Measurements from ENCODE around the gene KIF21B.
A peak's percentile ranks its signal among the peaks of the same experiment; 100 is the strongest.

The KIF21B gene

DNA sequence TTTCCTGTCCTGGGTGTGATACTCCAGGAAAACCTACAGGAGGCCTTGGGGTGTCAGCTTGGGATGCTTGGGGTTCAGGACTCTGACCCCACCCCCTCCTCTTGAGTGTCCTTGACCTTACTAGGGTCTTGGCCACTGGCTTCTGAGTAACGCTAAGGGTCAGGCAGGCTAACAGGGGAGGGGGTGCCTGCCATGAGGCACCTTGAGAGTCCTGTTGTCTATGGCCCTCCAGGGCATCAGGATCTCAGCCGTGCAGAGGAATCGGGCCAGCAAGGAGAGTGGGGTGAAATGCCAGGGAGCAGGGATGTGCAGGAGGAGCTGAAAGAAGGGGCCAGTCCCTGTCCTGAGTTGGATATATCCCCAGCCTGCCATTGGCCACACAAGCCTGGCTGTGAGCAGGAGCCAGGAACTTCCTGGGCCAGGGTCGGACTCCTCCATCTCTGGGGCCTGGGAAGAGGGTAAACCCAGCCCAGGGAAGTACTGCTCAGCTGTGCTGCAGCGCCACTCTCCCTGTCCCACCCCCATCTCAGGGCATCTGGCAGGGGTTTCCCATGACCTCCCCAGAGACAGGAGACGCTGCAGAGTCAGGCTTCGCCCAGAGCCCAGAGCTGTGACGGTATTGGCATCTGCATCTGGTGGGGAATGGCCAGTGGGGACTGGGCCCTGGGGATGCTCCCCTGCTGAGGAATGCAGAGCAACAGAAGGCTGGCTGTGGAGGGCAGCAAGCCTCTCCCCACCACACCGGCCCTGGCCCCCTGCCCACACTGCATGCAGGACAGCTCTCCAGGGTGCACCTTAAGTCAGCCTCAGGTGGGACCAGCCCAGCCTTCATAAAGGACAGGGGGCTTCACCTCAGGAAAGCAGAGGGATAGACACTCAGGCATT is 6.3 kb downstream of the KIF21B start:
- no peak for DNase-seq

DNA sequence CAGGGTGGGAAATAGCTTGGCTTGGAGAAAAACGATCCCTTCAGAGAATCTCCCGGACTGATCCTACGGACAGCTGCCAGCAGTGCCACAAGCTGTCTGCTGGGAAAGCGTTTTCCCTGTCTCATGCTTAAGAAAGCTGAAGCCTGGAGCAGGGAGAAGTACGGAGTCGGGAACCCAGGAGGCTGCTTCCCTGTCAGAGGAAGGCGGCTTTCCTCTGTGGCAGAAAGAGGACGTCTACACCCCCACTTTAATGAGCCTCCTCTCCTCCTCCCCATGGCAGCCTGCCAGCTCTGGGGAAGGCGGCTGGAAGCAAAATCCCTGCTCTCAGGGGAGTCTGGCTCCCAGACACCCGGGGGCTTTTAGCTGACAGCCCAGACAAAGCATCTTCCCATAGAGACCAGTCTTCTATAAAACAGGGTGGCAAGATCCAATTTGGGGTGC is 7.3 kb downstream of the KIF21B start:
- no peak for DNase-seq

DNA sequence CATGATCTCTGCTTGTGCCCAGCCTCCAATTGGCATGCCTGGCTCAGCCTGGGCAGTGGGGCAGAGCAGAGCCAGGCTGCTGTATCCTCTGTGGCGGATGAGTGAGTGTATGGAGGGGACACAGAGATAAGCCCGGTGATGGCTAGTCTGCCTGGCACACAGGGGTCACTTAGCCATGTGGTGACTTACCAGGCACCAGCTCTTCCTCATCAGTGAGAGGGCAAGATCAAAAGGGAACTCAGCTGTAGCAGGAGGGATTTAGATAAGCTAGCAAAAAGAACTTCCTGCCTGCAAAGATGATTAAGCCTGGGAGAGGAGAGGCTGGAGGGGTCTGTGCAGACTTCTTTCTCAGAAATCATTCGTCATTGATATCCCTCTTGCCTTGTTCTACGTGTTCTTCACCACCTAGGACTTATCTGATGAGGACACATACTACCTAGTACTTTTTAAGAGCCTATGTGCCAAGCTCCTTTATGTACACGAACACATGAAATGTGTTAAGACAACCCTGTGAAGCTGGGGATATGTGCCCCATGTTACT is 7.9 kb downstream of the KIF21B start:
- no peak for DNase-seq

DNA sequence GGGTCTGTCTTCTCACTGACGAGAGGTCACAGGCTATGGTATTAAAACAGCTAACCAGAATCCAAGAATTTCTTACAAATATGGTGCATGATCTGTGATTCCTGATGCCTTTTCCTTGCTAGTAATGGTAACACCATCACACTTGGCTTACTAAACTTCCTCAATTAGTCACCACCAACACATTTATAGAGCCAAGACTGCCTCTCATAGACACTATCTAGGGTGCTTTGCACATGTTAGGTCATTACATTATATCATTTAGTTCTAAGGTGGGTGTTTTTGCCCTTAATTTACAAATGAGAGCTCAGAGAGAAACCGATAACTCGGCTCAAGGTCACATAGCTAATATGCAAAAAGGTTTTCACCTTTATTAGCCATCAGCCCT is 8.7 kb downstream of the KIF21B start:
- no peak for DNase-seq

DNA sequence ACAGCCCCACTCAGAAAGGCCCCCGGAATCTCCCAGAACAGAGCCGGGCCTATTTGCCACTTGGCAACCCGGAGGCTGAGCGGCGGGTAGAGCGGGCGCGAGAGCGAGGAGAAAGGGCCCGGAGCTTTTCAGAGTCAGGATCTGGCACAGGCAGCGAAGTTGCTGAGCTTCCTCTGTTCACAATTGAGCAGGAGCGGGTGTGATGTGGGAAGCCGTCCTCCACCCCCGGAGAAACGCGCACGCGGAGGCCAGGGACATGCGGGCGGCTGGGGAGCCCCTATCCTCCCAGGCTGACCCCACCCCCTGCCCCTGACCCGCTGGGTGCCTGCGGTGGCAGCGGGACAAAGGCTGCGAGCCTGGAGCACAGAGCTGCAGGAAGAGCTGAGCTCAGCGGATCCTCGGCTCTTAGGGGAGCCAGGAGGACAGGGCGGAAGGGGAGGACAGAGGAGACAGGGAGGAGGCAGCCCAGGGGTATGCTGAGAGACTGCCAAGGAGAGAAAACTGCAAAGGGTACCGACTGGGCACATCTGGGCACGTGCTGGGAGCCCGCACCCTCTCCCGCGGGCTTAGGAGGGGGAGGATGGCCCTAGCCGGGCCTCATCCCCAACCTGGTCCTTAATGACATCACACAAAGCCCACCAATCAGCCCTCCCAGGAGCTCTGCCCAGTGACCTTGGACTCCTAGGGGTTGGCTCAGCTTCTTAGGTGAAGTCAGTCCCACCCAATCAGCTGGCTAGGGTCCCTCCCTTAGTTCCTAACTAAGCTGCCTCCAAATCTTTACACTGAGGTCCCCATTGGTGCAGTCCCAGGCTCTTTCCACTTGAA is 9.3 kb downstream of the KIF21B start:
- no peak for DNase-seq

DNA sequence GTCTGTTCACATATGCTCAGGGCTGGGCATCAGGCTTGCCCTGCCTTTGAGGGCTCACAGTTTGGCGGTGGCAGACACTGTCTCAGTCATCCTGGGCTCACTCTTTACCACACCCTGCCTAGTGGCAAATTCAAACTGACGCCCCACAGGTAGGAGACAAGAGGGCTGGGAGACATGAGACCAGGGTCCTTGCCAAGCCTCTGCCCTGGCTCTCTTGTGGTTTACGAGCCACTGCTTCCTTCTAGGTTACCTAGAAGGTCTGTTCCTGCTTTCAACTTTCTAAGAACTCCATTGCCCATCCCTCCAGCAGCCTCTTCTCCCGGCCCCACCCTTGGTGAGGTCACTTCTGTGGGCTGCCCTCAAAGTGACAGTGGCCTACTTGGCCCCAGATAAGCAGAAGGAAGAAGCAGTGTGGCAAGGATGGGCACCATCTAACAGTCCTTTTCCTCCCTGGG is 10.5 kb downstream of the KIF21B start:
- peak; percentile 27 for DNase-seq

DNA sequence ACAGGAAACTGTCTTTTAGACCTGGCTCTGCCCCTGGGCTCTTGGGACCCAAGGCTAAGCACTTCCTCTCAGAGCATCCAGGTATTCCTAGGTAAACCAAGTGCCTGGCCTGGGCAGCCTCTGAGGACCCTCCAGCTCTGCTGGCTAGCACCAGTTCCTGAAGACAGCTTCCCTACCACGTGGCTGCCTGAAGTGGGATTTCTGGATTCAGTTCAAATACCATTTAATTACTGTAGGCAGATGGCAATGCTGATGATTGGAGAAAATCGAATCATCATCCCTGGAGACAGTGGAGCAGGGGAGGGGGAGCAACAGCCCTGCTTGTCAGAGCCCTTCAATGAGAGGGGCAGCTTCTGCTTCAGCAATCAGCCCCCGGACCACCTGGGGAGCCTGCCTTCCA is 11.9 kb downstream of the KIF21B start:
- DNase-seq = no peak

DNA sequence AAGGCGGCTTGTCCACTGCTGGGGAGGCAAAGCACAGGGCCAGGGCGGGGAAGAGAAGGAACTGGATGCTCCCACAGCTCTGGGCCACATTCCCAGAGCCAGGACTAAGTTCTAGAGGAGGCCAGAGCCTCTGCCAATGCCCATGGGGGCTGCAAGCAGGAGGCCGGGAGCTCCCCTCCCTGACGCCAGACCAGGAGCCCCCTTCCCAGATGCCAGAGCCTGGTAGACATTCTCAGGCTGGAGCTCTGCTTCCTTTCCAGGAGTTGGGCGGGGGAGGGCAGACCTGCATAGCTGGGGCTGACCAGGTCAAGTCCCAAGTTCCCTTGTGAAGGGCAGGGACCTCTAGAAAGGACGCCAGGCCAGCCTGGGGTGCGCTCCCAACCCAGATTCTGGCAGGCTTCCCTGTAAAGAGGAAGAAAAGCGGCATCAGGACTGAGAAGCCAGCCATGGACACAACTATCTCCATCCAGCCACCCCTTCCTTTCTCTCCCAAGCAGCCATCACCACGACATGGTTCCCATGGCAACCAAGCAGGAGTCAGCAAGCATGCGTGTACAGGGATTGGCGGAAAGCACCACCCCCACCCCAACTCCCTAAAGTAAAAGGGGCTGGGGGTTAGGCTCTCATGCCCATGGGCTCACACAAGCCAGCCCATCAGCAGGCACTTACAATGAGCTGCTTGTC is 13.4 kb downstream of the KIF21B start:
- DNase-seq = no peak

DNA sequence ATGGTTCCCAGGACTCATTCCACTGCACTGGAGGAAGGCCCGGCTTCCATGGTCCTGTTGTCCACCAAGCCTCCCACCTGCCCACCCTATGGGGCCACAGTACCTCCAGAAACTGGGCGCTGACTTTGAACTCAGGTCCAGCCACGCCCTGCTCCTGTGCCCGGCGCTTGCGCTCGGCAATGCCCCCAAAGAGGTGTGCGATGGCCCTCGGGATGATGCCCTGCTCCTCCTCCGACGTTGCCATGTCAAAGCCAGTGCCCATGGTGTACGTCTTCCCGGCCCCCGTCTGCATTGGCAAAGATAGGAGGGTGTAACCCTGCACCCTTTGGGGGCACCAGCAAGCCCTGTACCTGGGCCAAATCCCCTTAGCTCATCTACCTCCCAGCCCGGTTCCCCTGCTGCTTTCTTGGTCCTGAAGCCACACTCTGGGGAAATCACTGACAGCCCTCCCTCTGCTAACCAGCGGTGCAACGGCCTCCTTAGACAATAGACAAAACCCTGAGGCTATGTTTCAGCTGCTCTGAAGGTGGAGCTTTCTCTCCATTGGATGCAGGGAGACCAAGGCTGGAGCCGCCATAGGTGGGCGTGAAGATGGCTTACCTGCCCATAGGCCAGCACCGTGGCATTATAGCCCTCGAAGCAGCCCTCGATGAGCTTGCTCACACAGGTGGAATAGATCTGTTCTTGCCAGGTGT is 14.7 kb downstream of the KIF21B start:
- no peak for DNase-seq

DNA sequence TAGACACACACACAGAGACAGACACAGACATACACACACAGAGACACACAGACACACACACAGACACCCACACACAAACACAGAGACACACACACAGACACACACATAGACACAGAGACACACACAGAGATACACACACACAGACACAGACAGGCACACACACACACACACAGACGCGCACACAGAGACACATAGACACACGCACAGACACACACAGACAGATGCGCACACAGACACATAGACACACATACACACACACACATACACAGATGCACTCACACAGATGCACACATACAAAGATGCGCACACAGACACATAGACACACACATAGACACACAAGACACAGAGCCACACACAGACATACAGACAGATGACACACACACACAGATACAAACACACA is 16.0 kb downstream of the KIF21B start:
- no peak for DNase-seq

DNA sequence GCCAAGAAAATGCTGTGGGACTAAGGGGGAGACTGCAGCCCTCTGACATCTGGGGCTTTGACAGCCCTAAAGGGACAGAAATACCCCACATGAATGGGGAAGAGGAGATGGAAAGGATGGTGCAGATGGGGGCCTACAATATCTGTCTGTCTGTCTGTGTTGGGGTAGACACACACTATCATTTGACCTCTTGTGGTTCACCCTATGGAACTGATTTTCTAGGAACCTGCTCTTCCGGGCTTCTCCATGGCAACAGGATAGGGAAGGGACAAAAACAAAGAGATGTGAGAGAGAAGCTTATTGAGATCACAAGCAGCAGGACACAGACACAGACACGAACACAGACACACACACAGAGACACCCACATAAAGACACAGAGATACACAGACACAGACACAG is 17.1 kb downstream of the KIF21B start:
- no peak for DNase-seq

DNA sequence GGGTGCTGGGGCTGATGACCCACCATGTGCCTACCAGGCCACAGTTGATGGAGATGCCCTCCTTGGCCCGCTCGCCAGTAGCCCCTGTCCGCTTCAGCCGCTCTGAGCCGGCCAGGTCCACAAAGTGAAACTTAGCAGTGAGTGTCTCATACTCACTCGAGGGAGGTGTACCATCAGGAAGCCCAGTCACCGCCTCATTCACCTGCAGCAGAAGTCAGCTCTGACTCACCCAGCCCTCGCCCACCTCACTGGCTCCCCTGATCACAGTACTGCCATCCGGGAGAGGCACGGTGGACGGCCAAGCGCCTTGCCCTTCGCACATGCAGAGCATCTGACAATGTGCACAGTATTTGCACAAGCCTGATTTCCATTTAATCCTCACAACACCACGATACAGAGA is 18.8 kb downstream of the KIF21B start:
- no peak for DNase-seq

DNA sequence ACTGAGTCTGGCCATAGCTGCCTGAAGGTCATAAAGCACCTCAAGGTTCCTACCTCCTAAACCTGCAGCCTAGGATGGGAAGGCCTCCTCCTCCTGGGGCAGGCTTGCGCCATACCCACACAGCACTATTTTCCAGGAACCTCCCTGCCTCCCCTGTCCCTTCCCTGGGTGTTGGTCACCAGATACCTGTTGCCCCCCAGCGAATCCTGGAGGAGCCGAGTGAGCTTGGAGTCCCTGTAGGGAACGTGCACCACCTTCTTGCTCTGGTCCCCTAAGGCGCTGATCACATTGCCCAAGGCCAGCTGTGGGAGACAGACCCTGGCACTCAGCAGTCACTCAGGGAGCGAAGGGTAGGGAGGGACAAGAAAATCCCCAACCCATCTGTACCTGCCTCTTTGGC is 19.4 kb downstream of the KIF21B start:
- DNase-seq = no peak

DNA sequence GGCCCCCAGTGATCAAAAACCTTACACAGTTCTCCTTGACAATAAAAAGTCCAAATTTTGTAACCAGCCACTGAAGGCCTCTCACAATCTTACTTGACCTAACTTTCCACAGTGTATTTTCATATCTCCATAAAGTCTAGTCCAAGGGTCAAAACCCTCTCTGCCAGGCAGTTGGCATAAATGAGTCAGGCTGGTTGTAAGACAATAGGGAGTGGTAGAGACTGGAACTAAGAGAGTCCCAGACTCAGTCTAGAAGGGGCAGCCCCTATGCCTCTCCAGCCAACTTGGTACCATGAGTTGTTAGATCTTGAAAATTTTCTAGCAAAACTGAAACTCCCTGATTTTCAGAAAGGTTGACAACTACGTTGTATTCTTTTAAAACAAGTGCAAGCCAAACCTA is 21.0 kb downstream of the KIF21B start:
- no peak for DNase-seq

DNA sequence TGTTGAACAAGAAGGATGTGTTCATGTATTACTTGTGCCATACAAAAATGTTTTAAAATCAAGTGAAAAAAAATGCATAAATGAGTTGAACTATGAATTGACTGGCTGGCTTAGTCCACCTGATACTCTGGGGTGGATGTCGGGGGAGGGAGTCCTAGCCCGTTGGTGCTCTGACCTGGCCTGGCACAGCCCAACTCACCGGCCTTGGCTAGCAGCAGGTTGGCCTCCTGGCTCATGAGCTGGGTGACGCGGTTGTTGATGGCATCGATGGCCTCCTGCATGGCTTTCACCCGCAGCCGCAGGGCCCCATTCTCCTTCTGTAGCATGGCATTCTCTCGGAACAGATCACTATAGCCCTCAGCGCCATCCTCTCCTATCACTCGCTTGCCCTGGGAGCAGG is 21.6 kb downstream of the KIF21B start:
- no peak for DNase-seq

DNA sequence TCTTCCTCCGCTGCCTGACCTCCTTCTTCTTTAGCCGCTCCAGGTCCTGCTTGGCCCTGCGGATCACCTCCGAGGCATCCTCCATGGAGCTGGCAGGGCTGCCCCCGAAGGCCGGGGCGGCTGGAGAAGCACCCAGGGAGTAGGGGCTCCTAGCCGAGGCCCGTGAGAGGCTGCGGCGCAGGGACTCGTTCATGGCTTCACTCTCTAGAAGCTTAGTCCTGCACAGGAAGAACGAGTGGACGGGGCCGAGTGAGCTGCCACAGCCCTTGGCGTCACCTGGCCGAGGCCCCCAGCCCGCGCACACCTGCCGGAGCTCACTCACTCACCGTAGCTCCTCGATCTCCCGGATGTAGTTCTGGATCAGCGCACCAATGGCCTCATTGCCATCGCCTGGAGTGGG is 23.1 kb downstream of the KIF21B start:
- DNase-seq = no peak

DNA sequence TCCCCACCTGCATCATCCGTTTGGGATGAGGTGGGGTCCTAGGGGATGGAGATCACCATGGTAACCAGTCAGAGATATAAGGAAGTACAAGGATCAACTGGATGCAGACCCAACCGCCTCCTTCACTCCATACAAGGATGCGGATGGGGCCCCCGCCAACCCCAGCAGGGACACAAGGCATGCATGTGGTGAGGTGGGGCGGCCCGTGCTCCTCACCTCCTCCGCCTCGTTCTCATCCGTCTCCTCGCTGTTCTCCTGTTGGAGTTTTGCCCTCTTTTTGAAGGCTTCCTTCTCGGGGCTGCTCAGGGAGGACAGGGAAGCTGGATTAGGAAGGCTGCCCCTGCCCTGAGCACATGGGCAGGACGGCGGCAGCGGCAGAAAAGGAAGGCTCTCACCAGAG is 23.8 kb downstream of the KIF21B start:
- no peak for DNase-seq

DNA sequence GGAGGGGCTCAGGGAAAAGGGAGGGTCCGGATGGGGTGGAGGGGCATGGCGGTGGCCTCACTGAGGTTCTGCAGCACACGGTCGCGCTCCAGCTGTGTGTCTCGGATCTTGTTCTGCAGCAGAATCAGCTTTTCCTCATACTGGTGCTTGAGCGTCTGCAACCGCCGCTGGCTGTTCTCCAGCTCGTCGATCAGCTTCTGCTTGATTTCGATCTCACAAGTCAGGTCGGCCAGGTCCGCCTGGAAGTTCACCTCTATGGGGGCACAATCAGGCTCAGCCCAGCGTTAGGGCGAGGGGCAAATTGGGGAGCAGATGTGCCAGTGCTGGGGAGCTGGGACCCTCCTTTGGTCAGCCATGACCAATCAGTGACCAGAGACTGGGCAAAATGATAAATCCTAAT is 25.2 kb downstream of the KIF21B start:
- DNase-seq = no peak

DNA sequence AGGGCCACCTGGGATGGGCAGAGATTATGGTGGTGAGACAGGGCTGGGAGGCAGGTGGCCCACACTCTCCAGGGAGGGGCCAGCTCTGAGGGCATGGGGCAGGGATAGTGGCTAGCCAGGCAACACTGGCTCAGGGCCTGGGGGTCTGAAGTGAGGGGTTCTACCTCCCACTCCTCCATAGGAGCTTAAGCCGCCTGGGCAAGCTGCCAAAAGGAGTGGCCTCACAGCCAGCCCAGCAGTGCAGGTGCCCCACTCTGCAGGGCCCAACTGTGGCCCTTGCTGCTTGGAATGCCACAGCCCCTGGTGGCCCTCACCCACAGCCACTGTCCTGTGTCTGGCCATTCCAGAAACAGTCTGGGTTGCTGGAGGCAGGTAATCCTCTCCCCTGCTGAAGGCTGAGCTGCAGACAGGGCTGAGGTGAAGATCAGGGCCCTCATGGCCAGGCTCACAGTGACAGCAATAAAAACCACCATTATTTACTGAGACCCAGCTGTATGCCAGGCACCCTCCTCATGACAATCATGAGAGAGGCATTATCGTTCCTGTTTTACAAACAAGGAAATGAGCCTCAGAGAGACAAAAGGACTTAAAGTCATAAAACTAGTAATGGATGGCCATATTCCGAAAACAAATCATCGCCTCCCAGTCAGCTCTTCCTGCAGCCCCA is 31.0 kb downstream of the KIF21B start:
- no peak for DNase-seq

DNA sequence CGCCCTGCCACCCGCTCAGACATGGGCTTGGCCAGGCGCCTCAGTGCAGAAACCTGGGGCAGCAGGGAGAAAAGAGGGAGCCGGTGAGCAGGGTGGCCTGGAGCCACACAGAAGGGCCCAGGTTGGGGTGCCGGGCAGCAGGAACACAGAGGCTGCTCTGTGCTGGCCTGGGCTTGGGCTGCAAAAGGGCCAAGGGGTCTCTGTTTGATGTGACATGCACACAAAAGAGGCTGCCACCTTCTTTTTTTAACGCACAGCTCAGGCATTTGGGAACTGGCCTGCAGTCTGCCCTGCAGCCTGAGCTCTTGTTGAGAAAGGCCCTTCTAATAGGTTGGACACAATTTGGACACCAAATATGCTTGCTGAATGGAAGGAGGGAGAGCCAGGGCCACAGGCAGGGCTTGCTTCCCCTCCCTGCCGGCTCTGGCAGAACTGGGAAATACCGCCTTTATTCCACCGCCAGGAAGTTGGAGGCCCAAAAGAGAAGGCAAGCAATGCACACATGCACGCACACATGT is 32.4 kb downstream of the KIF21B start:
- DNase-seq = no peak

DNA sequence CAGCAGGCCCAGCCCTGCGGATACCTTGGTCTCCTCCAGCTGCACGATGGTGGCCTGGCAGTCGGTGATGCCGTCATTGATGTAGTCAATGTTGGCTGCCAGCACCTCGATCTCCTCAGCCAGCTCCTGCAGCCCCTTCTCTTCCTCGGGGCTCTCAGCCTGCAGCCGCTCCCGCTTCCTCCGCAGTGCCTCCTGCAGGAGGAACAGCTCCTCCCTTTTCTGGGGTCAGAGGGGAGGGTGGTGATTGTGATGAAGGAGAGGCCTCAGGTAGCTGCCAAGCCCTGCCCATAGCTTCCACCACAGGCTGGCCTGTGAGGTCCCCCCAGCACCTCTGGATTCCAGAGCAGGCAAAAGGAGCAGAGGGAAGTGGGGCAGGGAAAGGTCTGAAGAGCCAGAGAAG is 33.4 kb downstream of the KIF21B start:
- no peak for DNase-seq

DNA sequence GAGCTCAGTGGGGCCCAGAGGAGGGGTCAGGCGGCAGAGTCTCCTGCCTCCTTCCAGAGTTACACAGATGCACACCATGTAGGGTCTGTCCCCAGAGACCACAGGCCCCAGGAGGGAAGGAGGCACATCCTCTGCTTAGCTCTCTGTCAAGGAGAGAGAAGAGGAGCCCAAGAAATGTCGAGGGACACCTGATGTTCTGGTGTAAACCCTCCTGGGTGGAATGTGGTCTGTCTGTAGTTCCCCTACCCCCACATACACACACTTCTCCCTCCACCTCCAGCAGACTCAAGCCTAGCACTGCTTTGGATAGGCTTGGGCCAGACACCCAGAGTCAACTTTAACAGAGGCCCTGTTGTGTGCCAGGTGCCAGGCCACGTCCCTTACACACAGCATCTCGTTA is 34.2 kb downstream of the KIF21B start:
- DNase-seq = no peak

Measured in CD4-positive, alpha-beta T cell treated with Interleukin-10 for 1 hour (primary cell).